T1000 (cell line): ENCODE measurements around the gene GLIS1.

Experiments used
- DNase-seq: peaks from one replicate; lab custom pipeline; 2025; ENCODE audit warnings: mixed read lengths; lab: John Stamatoyannopoulos, UW

The GLIS1 gene

GRCh38 chr1:53735681-53736080, 3.3 kb downstream of the GLIS1 start:
- no peak for DNase-seq

- DNase-seq, result no peak
Measured at GRCh38 chr1:53735261-53735660, 3.7 kb downstream of the GLIS1 start.

DNA sequence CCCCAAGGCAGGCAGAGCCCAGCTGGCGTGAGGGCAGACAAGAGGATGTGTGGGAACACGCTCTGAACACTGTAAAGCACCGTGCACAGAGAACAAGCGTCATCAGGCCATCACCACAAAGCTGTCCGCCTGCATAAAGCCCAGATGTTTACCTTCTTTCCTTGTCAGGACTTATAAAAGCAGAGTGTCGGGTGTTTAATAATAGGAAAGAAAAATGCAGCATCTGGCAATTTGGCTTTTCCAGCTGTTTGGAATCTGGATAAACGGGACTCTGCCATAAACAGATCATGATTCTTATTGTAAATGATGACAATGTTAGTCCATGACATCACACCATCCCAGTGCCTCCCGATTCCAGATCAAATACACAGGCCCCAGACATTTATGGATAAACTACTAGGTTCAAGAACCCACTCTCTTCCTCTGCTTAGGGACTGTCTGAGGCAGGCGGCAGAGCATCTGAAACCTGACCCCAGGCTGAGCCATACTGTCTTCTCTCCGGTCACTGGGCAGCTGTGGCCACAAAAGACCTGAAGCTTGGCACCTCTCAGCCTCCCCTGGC, 4.2 kb downstream of the GLIS1 start:
- DNase-seq, result no peak

DNA sequence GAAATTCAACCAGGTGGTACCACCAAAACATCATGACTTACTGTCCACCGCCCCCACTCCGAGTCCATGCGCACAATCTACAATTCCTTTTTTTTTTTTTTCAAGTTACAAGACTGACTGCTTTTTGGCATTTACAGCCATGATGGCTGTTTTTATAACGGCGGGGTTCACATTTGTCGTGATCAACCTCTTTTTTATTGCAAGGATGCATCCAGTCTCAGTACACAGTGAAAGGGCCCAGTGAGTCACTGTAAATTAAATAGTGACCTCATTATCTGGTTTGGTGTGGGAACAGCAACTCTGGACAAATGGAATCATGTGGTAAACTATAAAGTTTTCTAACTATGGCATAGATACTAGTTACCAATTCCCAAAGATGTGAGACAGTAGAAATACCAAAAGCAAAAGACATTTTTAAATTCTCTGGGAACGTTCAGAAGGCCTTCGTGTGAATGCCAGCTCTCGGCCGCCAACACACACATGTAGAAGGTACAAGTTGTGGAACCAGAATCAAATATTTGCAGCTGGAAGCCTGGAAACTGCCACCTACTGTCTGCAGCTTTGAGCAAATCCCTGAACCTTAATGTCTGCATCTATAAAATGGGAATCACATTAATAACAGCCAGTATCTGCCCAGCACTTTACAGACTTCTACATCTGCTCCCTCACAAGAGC, 4.9 kb downstream of the GLIS1 start:
- peak; percentile 57 for DNase-seq

GRCh38 chr1:53733447-53733931, 5.5 kb downstream of the GLIS1 start:
- DNase-seq, result no peak

DNA sequence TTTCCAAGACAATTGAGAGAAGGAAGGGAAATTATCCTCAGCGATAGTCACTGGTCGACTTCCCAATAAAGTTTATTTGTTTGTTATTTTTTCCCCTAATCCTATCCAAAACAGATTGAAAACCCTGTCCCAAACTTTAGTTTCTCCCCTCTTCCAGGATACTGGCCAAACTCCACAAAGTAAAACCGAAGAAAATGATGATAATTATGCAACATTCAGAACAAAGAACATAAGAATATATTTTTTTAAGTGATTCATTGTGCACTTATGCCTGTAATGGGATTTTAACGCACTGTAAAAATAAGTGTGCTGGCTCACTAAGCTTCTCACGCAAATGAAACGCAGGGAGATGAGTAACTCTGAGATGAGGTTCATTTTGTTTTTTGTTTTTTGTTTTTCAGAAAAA, 6.0 kb downstream of the GLIS1 start:
- peak; percentile 37 for DNase-seq

DNA sequence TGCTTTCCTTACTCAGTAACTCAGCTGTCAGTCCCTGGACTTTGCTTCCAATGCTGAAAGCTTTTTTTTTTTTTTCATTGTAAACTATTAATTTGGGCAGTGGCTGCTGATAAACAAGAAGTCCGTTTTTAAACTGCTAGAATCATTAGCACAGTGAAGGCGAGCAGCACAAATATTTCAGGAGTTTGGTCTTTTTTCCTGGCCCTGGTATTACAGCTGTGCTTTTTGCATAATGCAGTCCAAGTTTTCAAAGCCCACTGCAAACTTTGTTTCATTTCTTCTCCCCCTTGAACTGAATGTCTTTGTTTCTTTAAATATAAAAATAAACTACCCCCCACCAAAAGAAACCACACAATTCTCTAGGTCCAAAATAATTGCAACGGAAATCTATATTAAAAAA, 6.6 kb downstream of the GLIS1 start:
- no peak for DNase-seq

- DNase-seq, result no peak
Measured at GRCh38 chr1:53731779-53732305, 7.1 kb downstream of the GLIS1 start.

GRCh38 chr1:53731043-53731600, 7.8 kb downstream of the GLIS1 start:
- no peak for DNase-seq

GRCh38 chr1:53730224-53730865, 8.6 kb downstream of the GLIS1 start:
- no peak for DNase-seq

DNA sequence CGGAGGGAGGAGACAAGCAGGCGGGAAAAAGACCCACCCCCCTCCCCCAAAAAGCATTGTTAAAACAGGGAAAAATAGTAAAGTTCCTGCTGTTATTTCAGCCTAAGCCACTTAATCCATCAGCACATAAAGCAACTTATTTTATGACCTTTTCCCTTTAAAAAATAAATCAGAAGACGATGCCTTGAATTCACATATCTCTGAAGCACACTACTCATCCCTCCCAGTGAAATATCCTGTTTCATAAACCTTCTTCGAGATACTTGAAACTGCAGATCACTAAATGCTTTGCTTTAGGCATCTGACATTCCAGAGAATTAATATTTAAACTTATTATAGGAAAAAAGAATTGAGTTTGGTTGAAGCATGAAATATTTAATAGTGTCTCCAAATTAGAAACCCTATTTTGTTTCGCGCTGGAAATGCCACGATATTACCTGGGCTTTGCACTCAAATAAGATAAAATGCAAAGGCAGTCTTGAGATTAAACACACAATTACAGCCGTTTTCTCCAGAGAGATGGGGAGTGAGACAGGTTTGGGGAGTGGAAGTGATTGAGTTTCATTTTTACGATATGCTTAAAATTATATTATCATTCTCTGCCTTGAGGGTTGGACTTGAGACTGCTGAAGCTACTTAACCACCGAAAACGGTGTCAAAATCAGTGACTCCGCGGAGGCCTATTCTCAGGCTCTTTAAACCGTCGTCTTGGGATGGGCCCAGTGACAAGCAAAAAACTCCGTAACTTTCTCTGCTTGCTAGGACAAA, 9.3 kb downstream of the GLIS1 start:
- no peak for DNase-seq

DNA sequence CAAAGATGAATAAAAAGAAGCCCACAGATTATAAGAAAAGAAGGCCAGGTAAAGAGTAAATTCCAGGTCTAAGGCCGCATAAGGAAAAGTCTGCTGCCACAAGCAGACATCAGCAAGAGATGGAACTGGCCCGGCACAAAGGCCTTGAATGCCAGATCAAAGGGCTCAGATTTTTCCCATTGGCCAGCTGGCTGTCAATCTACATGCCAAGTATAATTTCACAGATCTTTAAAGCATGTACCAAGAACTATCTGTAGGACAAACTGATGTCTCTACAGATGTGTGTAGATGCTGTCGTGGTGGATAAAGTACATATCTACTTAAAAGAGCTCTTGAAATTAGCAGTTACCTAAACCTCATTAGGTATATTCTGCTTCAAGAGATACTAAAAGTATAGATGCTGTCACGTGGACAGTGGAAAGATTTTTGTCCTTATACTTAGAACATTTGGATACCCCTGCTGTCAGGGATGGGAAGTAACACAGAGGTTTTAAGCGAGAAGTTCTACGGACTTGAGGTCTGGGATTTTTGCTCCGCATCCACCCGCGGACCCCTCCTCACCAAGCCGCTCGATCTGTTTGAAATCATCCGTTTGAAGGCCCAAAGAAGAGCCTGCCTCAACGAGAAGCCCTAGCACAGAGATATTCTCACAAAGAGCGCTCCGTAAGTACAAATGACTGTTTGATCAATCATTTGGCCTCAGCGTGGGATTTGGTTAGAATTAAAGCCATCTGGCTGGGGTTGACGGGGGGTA, 10.1 kb downstream of the GLIS1 start:
- DNase-seq, result no peak

GRCh38 chr1:53728196-53728595, 10.8 kb downstream of the GLIS1 start:
- DNase-seq, result no peak

GRCh38 chr1:53727461-53728092, 11.4 kb downstream of the GLIS1 start:
- DNase-seq, result no peak

DNA sequence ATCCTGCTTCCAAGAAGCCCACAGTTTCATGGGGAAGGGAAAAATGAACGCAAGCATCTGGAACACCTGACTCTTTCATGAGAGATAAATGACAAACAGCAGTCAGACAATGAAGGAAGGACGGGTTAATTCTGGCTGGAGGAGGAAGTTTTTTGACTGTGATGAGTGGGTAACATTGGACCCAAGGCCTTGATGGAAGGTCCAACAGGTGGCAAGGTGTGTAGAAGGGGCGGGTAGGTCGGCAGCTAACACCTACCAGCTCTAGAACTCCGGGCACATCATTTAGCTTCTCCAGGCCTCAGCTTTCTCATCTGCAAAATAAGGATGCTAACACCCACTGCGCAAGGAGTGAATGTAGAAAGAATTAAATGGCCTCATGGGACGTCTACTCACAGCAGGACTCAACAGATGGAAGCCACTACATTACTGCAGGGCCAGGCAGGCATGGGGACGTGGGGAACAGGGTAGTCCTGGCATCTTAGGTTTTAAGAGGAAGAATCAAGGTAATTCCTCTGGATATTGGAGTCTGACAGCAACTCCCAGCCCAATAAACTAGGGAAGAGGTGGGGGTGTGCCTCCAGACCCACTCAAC, 12.9 kb downstream of the GLIS1 start:
- DNase-seq, result no peak

DNA sequence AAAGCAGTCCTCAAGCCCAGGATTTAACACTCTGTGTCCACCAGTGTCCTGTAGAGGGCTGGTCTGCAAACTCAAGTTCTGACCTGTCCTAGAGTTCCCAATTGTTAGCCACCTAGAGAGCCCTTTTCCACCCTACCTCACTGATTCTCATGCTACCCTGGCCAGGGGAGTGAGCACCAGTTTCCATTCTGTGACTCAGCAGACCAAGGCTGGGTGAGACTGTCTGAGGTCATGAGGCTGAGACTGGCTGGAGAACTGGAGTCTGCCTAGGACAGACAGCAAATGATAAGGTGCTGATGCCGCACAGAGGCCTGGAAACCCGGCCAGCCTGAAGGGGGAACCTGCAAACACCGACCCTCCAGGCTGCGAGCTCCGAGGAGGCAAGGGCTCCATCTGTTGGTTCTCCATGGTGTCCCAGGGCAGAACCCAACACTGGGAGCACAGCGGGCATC, 13.7 kb downstream of the GLIS1 start:
- no peak for DNase-seq

DNA sequence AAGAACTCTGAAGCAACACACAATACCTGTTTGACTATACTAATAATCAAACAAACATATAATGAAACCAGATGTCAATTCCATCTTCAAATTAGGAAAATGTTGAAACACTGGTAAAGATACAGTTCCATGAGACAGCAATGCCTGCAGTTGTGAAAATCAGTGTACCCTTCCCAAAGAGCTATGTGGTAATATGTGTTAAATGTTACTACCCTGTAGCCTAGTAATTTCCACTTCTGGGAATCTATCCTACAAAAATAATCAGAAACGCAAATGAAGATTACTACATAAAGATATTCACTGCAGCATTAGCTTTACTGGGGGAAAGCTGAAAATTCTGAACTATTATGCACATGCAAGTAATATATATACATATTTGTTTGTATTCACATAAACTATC, 16.9 kb downstream of the GLIS1 start:
- DNase-seq, result no peak

GRCh38 chr1:53721088-53721487, 17.9 kb downstream of the GLIS1 start:
- DNase-seq, result no peak

DNA sequence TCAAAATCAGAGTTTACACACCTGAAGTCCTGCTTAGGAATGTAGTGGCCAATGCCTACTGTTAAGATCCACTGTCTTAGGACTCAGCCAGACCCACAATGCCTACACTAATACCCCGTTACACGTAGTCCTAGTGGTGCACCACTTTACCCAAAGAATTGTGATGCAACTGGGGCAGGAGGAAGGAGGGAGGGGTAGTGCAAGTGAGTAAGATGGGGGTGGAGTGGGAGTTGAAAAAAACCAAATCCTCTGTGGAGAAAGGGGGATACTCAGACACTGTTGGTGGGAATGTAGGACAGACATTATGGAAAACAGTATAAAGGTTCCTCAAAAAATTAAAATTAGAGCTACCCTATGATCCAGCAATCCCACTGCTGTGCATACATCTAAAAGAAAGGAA, 19.5 kb downstream of the GLIS1 start:
- no peak for DNase-seq

DNA sequence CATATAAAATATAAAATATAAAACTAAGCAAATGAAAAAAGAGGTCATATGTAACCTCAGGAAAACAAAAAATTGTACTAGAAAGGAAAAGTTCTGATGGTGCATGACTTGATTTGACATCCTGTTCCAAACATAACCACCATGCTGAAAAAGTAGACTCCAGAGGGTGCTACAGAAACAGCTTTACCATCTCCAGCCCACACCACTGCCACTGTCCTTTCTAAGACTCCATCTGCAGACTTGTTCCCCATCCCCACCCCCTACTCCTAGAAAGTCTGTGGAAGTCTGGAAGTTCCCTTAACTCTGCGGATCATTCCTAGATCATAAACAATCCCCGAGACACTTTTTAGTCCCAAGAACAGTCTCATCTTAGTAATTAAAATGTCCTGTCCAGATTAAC, 20.5 kb downstream of the GLIS1 start:
- DNase-seq, result no peak
